Cortex of kidney (tissue), 1 donor: ENCODE data around the gene RANBP3.

Source experiments
- DNase-seq: peaks from one replicate; lab custom pipeline; 2025; lab: John Stamatoyannopoulos, UW

RANBP3 gene

DNA sequence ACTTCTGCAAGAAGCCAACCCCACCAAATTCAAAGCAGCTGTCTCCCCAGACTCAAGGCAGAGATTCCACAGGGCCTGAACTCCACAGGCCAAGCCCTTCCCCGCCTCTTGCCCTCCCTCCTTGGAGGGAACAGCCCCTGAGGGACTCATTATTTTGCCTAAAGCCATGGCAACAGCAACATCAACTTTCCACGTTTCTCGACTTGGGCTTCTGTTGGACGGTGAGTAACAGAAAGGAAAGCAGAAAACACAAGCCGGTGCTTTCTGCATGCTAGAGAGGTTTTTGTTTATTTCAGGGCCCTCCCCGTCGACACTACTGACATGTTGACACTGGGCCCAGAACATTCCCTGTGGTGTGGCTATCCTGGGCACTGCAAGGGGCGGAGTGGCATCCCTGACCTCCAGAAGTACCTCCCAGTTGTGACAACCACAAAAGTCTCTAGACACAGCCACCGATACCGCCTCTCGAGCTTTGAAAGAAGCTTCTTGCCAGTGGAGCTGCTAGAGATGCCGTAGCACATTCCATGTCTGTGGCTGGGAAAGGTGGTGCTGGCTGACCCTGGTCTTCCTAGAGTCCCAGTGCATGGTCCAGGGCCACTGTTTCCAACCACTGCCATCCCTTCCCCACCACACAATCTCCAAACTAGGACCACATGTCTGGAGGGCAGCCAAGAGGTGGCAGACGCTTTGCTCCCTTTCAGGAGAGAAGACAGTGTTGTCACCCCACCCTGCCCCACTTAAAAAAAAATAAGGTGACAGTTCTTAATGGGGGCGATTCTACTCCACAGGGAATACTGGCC is 51.1 kb downstream of the RANBP3 start:
- no peak for DNase-seq

DNA sequence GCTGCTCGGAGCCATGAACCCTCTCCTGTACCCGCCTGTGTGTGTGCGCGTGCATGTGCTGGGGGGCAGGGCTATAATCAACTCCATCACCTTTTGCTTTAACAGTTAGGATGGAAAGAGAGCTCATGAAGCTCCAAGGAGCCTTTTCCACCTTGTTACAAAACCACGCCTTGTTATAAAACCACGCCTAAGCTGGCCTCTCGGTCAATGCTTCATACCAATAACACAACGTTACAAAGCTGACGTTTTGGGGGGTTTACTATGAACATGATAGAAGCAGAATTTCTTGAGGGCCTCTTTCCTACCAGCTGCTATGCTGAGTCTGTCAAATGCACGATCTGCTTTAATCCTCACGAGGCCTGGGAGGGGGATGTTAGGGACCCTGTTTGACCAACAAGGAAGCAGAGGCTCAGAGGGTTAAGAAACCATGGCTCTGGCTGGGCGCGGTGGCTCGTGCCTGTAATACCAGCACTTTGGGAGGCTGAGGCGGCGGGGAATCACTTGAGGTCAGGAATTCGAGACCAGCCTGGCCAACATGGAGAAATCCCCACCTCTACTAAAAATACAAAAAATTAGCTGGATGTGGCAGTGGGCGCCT is 52.0 kb downstream of the RANBP3 start:
- DNase-seq, result no peak

DNA sequence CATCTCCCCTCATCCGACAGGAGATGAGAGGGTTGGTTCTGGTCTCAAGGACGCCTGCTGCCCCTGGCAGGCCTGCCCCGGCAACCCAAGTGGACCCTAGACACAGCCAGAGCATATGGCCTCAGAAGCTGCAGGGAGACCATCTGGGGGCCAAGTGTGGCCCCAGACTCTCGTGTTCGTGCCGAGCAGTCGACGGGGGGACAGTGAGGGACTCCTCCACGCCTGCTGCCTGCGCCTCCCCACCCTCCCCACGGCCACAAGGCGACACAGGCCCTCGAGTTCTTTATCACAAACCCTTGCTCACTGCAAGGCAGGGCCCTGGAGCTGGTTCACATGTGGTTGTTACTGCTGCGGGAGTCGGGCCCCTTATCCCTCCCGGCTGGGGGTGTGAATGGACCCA is 54.6 kb downstream of the RANBP3 start:
- no peak for DNase-seq

DNA sequence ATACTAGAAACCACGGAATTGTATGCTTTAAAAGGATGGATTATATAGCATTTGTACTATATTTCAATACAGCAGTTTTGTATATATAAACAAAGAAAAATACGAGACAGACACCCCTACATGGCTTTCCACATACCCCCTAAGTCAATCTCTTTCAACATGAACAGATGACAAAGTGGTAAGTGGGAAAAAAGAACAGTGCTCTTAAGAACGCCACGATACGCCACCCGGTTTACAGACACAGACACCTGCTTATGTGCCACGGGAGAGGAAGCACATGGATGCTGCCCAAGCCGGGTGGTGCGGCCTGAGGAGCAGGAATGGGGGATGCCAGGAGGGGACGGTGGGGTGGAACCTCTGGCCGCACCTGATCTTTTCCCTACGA is 55.8 kb downstream of the RANBP3 start:
- no peak for DNase-seq

DNA sequence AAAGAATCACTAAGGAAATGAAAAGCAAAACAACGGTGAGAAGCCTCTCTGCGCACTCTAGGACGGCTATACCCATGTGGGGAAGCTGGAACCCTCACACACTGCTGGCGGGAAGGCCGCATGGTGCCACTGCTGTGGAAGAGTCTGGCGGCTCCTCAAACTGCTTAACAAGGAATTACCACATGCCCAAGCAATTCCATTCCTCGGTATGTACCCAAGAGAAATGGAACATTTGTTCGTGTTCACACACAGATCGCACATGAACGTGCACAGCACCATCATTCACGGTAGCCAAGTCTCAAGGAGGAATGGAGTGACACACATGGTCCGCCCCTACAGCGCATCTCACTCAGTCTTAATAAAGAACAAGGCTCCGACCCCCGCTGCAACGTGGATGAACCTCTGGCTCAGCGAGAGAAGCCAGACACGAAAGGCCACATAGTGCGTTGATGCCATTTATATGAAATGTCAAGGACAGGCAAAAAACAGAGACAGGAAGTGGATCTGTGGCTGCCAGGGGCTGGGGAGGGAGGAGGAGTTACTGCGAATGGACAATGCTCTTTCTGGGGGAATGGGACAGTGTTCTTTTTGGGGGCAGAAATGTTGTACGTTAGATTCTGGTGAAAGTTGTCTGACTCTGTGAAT is 56.3 kb downstream of the RANBP3 start:
- no peak for DNase-seq

DNA sequence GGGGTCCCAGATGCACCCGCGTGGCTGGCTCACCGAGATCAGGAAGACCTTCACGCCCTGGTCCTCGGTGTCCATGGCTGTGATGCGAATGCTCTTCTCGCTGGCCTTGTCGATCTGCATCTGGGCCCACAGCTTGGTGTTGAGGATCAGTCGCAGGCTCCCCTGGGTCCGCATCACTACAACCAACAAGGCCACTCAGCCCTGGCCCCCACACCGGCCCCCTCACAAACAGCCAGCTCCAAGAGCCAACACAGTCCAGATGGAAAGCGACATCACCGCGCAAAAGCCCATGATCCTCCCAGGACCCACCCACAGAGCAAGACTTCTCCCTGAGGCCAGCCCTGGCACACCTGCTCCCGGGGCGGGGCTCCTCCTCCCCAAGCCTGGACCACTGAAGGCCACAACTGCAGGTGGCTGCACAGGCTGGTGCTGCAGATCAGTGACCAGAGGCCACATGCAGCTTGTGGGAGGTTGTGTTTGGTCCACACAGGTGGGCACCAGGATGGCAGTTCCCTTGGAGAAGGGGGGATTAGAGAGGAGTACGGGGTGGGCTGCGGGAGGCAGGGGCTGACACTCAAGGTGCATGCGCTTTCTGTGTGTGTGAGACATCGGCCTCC is 59.4 kb downstream of the RANBP3 start:
- DNase-seq, result no peak

DNA sequence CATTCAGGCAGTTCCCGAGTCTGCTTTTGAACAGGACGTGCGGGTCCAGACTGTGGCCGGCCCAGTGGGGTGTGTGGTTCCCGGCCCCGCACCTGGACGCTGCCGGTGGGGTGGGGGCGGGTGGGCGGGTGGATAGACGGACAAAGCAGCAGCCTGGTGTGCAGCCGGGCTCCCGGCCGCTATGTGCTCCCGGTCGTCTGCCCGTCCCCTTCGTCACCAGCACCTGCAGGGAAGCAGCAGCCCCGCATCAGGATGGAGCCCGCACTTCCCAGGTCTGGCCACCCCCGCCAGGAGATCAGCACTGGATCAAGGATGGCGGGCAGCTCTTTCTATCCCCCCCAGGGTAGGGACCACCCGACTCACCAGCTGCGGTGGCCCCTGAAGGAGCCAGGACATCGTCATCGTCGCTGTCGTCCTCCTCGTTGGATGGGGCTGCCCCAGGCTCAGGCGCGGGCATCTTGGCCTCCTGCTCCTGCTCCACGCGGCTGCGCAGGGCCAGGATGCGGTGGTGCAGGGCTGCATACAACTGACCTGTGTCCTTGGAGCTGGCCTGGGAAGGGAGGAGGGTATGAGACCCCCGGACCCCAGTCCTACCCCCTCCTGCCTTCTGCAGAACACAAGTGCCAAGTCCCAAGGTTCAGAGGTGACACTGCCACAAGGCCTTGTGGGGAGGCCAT is 60.4 kb downstream of the RANBP3 start:
- DNase-seq, result no peak

DNA sequence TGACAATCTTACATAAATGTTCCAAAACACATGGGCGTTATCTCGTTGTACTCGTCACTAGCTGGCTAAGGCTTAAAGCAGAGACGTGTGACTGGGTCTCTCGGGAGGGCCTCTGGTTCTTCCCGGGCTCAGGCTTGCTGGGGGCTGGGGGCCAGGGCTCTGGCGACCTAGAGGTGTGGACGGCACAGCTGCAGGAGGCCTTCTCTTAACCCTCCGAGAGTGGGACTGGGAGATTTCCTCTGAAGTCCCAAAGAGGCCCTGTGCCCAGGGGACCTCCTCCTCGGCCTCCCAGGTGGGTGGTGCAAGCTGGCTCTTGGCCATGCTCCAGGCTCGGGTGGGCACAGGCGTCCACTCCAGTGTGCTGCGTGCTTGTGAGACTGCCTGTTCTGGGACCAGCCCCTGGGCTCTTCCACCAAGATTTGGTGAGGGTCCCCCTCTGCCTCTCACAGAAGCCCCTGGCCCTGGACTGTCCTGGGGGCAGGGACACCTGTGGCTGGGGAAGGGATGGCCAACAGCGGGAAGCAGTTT is 61.7 kb downstream of the RANBP3 start:
- DNase-seq, result no peak

DNA sequence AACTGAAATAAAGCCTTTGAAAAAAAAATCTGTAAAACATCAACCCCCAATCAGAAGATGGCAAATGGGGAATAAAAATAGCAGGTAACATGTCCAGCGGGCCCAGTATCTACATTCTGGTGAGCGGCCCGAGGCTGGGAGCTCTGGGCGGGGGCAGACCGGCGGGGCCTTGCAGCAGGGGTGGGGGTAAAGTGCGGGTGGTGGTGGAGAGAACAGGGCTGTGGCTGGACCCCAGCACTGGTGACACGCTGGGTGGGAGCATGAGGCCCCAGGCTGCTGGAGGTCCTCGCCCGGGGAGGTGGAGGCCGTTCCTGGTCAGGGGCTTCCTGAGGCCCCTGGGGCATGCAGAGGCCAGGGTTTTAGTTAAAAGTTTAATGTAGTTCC is 62.2 kb downstream of the RANBP3 start:
- DNase-seq, result no peak

DNA sequence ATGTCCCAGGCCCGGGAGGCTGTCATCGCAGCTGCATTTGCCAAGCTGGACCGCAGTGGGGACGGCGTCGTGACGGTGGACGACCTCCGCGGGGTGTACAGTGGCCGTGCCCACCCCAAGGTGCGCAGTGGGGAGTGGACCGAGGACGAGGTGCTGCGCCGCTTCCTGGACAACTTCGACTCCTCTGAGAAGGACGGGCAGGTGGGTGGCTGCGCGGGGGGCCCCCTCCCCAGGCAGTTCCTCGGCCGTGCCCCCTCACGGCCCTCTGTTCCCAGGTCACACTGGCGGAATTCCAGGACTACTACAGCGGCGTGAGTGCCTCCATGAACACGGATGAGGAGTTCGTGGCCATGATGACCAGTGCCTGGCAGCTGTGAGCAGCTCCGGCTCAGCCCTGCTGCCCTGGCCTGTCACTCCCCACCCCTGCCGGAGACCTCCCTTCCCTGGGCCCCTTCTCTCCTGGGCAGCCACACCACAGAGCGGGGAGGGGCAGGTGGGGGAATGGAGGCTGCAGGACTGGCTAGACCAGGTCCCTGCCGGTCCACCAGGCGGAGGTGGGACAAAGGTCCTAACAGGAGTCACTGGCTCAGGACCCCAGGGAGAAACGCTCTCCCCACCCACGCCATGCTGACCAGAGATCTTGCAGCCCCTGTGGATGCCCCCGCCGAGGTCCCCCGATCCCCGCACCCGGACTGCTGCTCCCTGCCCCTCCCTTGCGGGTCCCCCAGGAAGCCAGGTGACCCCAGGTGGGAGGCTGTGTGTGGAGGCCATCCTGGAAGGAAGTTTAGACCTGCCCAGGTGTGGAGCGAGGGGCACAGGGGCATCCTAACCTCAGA is 62.8 kb downstream of the RANBP3 start:
- no peak for DNase-seq

DNA sequence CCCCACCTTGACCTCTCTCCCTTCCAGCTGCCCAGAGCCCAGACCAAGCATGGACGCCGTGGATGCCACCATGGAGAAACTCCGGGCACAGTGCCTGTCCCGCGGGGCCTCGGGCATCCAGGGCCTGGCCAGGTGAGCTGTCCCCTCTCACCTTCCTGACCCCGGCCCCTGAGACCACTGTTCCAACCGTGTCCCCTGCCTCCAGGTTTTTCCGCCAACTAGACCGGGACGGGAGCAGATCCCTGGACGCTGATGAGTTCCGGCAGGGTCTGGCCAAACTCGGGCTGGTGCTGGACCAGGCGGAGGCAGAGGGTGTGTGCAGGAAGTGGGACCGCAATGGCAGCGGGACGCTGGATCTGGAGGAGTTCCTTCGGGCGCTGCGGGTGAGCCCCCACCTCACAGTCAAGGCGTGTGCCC is 63.6 kb downstream of the RANBP3 start:
- no peak for DNase-seq

DNA sequence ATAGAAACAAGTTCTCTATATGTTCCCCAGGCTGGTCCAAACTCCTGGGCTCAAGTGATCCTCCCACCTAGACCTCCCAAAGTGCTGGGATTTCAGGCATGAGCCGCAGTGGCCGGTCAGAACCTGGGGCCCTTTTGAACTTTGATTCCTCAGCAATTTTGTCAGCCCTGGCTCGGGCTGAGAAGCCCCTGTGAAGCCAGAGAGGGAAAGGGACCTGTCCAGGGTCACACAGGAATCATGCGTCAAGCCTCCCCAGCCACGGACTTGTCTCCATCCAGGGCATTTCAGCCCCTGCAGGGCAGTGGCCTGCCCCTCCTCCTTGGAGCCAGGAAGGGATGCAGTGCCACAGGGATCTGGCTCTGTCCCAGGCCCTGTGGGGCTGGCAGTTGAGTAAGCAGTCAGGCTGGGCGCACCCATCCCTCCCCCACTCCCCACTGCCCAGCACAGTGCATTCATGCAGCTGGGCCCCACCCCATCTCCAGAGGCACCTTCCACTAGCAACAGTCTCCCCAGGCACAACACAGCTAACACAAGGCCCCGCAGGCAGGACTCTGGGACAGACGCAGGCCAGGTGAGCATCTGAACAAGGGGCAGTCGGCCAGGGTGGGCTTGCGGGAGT is 64.1 kb downstream of the RANBP3 start, which contains the start of gene CAPS:
Gene CAPS, plus strand, starts transcription at position 516 of the 619 bp plus-strand sequence. CDS start 153 bp downstream, outside the sequence.
- no peak for DNase-seq

DNA sequence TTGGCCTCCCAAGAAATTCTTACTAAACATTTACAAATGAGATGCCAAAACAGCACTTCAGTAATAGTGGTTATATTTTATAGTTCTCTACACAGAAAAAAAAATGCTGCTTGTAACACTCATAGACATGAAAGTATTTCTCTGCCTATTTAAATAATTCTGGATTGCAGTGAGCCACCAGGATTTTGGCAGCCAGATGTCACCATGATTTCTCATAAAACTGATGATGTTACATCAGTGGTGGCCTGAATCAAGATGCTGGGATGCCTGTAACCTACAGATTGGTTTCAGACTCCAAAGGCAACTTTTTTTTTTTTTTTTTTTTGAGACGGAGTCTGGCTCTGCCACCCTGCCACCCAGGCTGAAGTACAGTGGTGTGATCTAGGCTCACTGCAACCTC is 66.6 kb downstream of the RANBP3 start:
- DNase-seq, result no peak

DNA sequence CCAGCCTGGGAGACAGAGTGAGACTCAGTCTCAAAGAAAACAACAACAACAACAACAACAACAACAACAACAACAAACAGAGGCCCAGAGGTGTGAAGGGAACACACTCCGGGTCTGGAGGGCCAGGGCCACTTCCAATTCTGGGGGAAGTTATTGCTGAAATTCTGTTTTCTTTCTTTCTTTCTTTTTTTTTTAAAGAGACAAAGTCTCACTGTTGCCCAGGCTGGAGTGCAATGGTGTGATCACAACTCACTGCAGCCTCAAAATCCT is 67.4 kb downstream of the RANBP3 start:
- DNase-seq, result no peak

DNA sequence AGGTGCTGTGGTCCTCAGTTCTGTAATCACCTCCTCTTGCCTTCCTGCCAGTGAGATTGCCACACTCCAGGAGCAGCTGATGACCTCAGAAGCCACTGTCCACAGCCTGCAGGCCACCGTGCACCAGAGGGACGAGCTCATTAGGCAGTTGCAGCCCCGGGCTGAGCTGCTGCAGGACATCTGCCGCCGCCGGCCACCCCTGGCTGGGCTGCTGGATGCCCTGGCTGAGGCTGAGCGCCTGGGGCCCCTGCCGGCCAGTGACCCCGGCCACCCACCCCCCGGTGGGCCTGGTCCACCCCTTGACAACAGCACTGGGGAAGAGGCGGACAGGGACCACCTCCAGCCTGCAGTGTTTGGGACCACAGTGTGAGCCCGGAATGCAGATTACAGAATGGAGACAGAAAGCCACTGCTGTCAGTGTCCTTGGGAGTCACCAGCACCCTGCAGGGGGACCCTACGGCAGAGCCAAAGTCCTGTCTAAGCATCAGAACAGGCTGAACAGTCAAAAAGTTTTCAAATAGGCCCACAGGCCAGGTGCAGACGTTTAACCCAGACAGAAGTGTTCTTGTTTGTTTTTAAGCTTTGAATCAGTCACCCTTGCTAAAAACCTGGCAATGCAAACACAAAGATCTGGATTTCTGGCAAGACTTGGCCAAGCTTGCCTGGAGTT is 69.0 kb downstream of the RANBP3 start:
- no peak for DNase-seq

DNA sequence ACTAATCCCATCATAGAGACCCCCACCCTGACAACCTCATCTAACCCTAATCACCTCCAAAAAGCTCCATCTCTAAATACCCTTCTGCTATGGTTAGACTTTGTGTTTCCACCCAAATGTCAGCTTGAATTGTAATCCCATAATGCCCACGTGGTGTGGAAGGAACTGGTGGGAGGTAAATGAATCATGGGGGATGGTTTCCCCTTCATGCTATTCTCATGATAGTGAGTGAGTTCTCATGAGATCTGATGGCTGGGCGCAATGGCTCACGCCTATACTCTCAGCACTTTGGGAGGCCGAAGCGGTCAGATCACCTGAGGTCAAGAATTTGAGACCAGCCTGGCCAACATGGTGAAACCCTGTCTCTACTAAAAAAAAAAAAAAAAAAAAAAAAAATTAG is 70.7 kb downstream of the RANBP3 start:
- no peak for DNase-seq

DNA sequence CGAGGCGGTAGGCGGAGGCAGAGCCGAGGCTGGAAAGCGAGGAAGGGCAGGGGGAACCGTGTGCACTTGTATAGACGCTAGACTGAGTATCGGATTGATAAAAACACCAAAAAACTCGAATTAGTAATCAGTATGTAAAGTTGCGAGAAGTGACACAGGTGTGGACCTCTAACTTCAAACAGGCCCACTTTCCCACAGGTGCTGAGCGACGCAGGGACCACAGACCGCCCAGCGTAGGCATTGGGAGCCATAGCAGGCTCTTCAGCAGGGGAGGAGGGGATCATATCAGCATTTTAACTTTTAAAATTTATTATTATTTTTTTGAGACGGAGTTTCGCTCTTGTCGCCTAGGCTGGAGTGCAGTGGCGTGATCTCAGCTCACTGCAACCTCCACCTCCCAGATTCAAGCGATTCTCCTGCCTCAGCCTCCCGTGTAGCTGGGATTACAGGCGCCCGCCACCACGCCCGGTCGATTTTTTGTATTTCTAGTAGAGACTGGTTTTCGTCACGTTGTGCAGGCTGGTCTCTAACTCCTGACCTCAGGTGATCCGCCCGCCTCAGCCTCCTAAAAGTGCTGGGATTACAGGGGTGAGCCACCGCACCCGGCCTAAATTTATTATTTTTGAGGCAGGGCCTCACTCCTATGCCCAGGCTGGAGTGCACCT is 72.7 kb downstream of the RANBP3 start:
- DNase-seq, result no peak

DNA sequence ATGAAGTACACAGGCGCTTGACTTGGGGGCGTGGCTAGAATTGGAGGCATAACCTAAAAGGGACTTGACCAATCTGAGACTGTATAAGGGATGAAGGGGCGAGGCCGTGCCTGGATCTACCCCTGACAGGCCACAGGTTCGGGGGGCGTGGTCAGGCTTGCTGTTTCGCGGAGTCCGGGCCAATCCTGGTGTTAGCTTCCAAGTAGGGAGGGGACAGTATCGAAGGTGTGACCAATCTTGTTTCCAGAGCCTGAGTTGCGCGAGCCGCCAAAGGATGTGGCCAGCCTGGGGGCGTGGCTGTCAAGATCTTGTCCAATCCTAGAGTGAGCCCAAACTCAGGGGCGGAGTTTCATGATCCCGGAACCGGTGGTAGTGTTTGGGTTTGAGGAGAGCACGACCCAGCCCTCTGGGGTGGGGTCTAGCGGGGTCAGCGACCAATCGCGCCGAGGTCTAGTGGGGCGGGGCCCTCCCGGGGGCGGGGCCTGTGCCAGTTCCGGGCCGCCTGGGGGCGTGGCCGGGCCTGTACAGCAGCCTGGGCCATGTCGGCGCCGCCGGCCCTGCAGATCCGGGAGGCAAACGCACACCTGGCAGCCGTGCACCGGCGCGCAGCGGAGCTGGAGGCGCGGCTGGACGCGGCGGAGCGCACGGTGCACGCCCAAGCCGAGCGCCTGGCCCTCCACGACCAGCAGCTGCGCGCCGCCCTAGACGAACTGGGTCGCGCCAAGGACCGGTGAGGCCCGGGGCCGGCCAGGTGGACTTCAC is 73.4 kb downstream of the RANBP3 start, which contains the start of gene VMAC:
Gene VMAC, plus strand, starts transcription at position 521 of the 762 bp plus-strand sequence. Its CDS starts 19 bp downstream, at position 540.
- DNase-seq, result no peak
